GM21825 (cell line): Measurements from ENCODE around the gene MED12L.

Experiments used
- ATAC-seq: cut with Tn5 transposase; IDR thresholded peaks from one replicate; pipeline ENCODE4 v1.9.1; 2021; ENCODE audit warnings: mild to moderate bottlenecking, moderate library complexity; ENCODE audit not compliant: unreplicated experiment

Gene MED12L

GRCh38 chr3:151316267-151316991 is 231.0 kb downstream of the MED12L start, which contains the start of gene GPR87:
GPR87 (minus strand) TSS chr3:151316820; CDS start chr3:151300100, 16,720 bp downstream.
- ATAC-seq, result no peak

- ATAC-seq, result no peak
Observed at GRCh38 chr3:151318313-151318712, 232.8 kb downstream of the MED12L start.

- no peak for ATAC-seq
Observed at GRCh38 chr3:151318991-151319390, 233.5 kb downstream of the MED12L start.

GRCh38 chr3:151319628-151320027 is 234.2 kb downstream of the MED12L start:
- no peak for ATAC-seq

GRCh38 chr3:151320131-151320530 is 234.7 kb downstream of the MED12L start:
- no peak for ATAC-seq

GRCh38 chr3:151321526-151321925 is 236.1 kb downstream of the MED12L start:
- no peak for ATAC-seq

GRCh38 chr3:151322511-151322910 is 237.0 kb downstream of the MED12L start:
- ATAC-seq, result no peak

- no peak for ATAC-seq
Observed at GRCh38 chr3:151327571-151328198, 242.2 kb downstream of the MED12L start.

GRCh38 chr3:151328298-151328995 is 243.0 kb downstream of the MED12L start:
- ATAC-seq, result no peak

- ATAC-seq, result no peak
Observed at GRCh38 chr3:151329363-151329762, 243.9 kb downstream of the MED12L start, which contains the start of gene P2RY13. P2RY13 (minus strand) TSS chr3:151329549; CDS start chr3:151329528, 21 bp downstream.

GRCh38 chr3:151330379-151330778 is 244.9 kb downstream of the MED12L start:
- ATAC-seq, result no peak

GRCh38 chr3:151330899-151331298 is 245.4 kb downstream of the MED12L start:
- ATAC-seq, result no peak

- no peak for ATAC-seq
Observed at GRCh38 chr3:151331696-151332095, 246.2 kb downstream of the MED12L start.

GRCh38 chr3:151345859-151346258 is 260.4 kb downstream of the MED12L start:
- no peak for ATAC-seq

- no peak for ATAC-seq
Observed at GRCh38 chr3:151346292-151346691, 260.8 kb downstream of the MED12L start.

GRCh38 chr3:151347432-151347831 is 262.0 kb downstream of the MED12L start:
- ATAC-seq, result no peak

GRCh38 chr3:151350656-151351055 is 265.2 kb downstream of the MED12L start:
- ATAC-seq, result no peak

GRCh38 chr3:151351219-151351618 is 265.8 kb downstream of the MED12L start:
- ATAC-seq, result peak; percentile 89

GRCh38 chr3:151351648-151352047 is 266.2 kb downstream of the MED12L start:
- peak; percentile 8 for ATAC-seq

GRCh38 chr3:151356794-151357462 is 271.5 kb downstream of the MED12L start:
- ATAC-seq, result no peak

- ATAC-seq, result no peak
Observed at GRCh38 chr3:151357463-151357850, 272.0 kb downstream of the MED12L start.
